DND-41 (cell line): ENCODE measurements around the gene NCAPH2.
"Not testable (repeated sequence)": the region's sequence is repeated elsewhere in the genome, so short reads cannot be mapped to it uniquely, and the experiment has no call there.

Source experiments
- ATAC-seq: fragments of 200-7000 bp; cut with Tn5 transposase; 3 replicates; pipeline ENCODE4 v1.9.1; 2021; ENCODE audit warnings: low read depth; ENCODE audit not compliant: insufficient read depth
- DNase-seq: peaks from one replicate; pipeline ENCODE4 v3.0.0-alpha.2; 2020
- H2AFZ ChIP-seq: 2 replicates; pipeline ENCODE4 v1.6.0; 2012; ENCODE audit warnings: low read depth, low read length
- H3K27ac ChIP-seq: 2 replicates; pipeline ENCODE4 v1.5.1; 2012; ENCODE audit warnings: low read length, inconsistent platforms
- H3K27me3 ChIP-seq: fragments of 200-600 bp; sonication (generic); 2 replicates; pipeline ENCODE4 v1.6.0; 2012; ENCODE audit warnings: low read length, mild to moderate bottlenecking, inconsistent platforms; ENCODE audit not compliant: insufficient read depth, poor library complexity
- H3K36me3 ChIP-seq: 2 replicates; pipeline ENCODE4 v1.5.1; 2012; ENCODE audit warnings: low read length, inconsistent platforms; ENCODE audit not compliant: insufficient read depth
- H3K4me1 ChIP-seq: 2 replicates; pipeline ENCODE4 v1.5.1; 2012; ENCODE audit warnings: mild to moderate bottlenecking, low read length; ENCODE audit not compliant: insufficient read depth
- H3K4me2 ChIP-seq: 2 replicates; pipeline ENCODE4 v1.6.0; 2012; ENCODE audit warnings: mild to moderate bottlenecking, moderate library complexity, low read length, inconsistent platforms; ENCODE audit not compliant: insufficient read depth
- H3K4me3 ChIP-seq, 2 experiments: fragments of 200-600 bp in 1 of 2; shearing (Covaris generic) in 1 of 2; 2 replicates each; pipeline ENCODE4 v1.5.1; 2012 to 2016; ENCODE audit warnings: inconsistent platforms in 2 of 2, low read length in 2 of 2, mild to moderate bottlenecking in 2 of 2, low read depth in 1 of 2, moderate library complexity in 1 of 2
- H3K79me2 ChIP-seq: 2 replicates; pipeline ENCODE4 v1.6.0; 2012; ENCODE audit warnings: low read length, inconsistent platforms; ENCODE audit not compliant: insufficient read depth
- H3K9ac ChIP-seq: 2 replicates; pipeline ENCODE4 v1.6.0; 2012; ENCODE audit warnings: low read depth, mild to moderate bottlenecking, inconsistent platforms, low read length, moderate library complexity
- H3K9me3 ChIP-seq: 2 replicates; pipeline ENCODE4 v1.5.1; 2012; ENCODE audit warnings: low read length, moderate library complexity, mild to moderate bottlenecking, inconsistent platforms; ENCODE audit not compliant: insufficient read depth, severe bottlenecking
- H4K20me1 ChIP-seq: 2 replicates; pipeline ENCODE4 v1.6.0; 2012; ENCODE audit warnings: low read length; ENCODE audit not compliant: insufficient read depth
- EZH2 ChIP-seq: IDR thresholded peaks from 3 replicates; pipeline ENCODE4 v1.6.1; 2012; ENCODE audit warnings: borderline replicate concordance, low read depth, mild to moderate bottlenecking, moderate library complexity, low read length, inconsistent platforms; ENCODE audit not compliant: severe bottlenecking
- TF ChIP-seq, protein P1 (sequence below): IDR thresholded peaks from 2 replicates; pipeline ENCODE4 v1.5.1; 2012; ENCODE audit warnings: borderline replicate concordance, low read length, moderate library complexity, mild to moderate bottlenecking; ENCODE audit not compliant: poor library complexity, severe bottlenecking; ENCODE audit errors: extremely low read depth

The NCAPH2 gene

DNA sequence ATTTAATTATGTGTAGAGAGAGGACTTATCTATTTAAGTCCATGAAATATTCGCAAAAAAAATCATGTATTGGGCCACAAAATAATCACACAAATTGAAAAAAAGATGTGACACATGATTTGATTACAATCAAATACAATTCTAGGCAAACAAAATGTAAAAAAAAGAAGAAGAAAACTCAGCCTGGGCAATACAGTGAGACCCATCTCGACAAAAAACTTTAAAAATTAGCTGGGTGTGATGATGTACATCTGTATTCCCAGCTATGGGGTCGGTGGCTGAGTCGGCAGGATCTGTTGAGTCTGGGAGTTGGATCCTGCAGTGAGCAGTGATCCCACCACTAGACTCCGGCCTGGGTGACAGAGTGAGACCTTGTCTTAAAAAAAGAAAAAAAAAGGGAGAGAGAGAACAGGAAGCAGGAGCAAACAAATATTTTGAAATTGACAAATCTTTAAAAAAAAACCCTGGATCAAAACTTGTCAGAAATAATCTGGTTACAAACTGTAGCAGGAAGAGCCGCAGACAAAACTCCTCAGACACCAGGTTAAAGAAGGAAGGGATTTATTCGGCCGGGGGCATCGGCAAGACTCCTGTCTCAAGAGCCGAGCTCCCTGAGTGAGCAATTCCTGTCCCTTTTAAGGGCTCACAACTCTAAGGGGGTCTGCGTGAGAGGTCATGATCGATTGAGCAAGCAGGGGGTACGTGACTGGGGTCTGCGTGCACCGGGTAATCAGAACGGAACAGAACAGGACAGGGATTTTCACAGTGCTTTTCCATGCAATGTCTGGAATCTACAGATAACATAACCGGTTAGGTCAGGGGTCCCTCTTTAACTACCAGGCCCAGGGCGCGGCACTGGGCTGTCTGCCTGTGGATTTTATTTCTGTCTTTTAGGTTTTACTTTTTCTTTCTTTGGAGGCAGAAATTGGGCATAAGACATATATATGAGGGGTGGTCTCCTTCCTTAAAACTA, 25.1 kb downstream of the NCAPH2 start:
- Histone ChIP-seq H3K9ac (no peak overlapping the region), H3K27me3 (no peaks in the 10 kb centered on the region), H3K9me3 (no peaks in the 10 kb centered on the region), H3K36me3 (no peaks in the 10 kb centered on the region), H3K4me1 (no peaks in the 10 kb centered on the region), H3K79me2 (no peaks in the 10 kb centered on the region), H2AFZ (no peak overlapping the region), H4K20me1 (peaks cover 5% of the 10 kb centered on the region; the same call in 1 of the 2 replicates), H3K27ac (no peak overlapping the region), H3K4me3 (no peak overlapping the region), H3K4me2 (no peak overlapping the region)
- TF ChIP-seq, protein P1, sequence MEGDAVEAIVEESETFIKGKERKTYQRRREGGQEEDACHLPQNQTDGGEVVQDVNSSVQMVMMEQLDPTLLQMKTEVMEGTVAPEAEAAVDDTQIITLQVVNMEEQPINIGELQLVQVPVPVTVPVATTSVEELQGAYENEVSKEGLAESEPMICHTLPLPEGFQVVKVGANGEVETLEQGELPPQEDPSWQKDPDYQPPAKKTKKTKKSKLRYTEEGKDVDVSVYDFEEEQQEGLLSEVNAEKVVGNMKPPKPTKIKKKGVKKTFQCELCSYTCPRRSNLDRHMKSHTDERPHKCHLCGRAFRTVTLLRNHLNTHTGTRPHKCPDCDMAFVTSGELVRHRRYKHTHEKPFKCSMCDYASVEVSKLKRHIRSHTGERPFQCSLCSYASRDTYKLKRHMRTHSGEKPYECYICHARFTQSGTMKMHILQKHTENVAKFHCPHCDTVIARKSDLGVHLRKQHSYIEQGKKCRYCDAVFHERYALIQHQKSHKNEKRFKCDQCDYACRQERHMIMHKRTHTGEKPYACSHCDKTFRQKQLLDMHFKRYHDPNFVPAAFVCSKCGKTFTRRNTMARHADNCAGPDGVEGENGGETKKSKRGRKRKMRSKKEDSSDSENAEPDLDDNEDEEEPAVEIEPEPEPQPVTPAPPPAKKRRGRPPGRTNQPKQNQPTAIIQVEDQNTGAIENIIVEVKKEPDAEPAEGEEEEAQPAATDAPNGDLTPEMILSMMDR: no peak
- TF ChIP-seq EZH2: no peak
- DNase-seq (no peak), ATAC-seq (no peak)

DNA sequence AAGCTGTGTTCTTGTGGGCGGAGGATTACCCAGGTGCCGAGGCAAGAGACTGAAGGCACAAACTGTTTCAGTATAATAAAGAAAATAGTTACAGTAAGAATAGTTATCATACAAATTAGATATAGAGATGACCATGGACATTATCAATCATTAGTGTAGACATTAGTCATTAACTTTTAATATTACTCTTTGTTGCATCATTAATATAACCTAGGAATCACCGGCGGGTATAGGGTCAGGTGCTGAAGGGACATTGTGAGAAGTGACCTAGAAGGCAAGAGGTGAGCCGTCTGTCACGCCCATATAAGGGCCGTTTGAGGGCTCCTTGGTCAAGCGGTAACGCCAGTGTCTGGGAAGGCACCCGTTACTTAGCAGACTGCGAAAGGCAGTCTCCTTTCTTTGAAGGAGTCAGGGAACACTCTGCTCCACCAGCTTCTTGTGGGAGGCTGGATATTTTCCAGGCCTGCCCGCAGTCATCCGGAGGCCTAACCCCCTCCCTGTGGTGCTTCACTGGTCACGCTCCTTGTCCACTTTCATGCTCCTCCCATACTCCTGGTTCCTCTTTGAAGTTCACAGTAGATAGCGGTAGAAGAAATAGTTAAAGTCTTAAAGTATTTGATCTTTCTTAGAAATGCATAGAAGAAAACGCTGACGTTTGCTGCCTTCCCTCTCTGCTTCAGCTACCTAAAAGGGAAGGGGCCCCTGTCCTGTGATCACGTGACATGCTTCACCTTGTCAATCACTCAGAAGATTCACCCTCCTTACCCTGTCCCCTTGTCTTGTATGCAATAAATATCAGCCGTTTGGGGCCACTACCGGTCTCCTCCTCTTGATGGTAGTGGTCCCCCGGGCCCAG, 26.1 kb downstream of the NCAPH2 start:
- H2AFZ ChIP-seq, H3K79me2 ChIP-seq, H3K9me3 ChIP-seq, H3K27me3 ChIP-seq, DNase-seq, H3K4me2 ChIP-seq, H3K4me1 ChIP-seq, H3K36me3 ChIP-seq, H3K4me3 ChIP-seq, H3K27ac ChIP-seq, H4K20me1 ChIP-seq, H3K9ac ChIP-seq, ATAC-seq: not testable (repeated sequence)

GRCh38 chr22:50535113-50535512, 27.1 kb downstream of the NCAPH2 start:
- Histone ChIP-seq H3K36me3 (no peaks in the 10 kb centered on the region), H3K4me2 (no peak overlapping the region), H3K4me1 (no peaks in the 10 kb centered on the region), H3K27me3 (no peaks in the 10 kb centered on the region), H3K79me2 (no peaks in the 10 kb centered on the region), H2AFZ (no peak overlapping the region), H3K4me3 (no peak overlapping the region), H3K9me3 (no peaks in the 10 kb centered on the region), H3K27ac (no peak overlapping the region), H4K20me1 (peaks cover 5% of the 10 kb centered on the region; the same call in 1 of the 2 replicates), H3K9ac (no peak overlapping the region)
- DNase-seq (no peak), ATAC-seq (no peak)
- TF ChIP-seq EZH2: no peak
- TF ChIP-seq, protein P1: no peak

- no peaks in the 10 kb centered on the region for H3K36me3 ChIP-seq
- no peaks in the 10 kb centered on the region for H3K79me2 ChIP-seq
- no peaks in the 10 kb centered on the region for H3K27me3 ChIP-seq
- no peaks in the 10 kb centered on the region for H3K4me1 ChIP-seq
- 0 out of 2 replicates have a peak, but pooled peaks cover under 1% of the 10 kb centered on the region for H4K20me1 ChIP-seq
- no peak overlapping the region for H3K27ac ChIP-seq
- no peak overlapping the region for H2AFZ ChIP-seq
- H3K9ac ChIP-seq: no peak overlapping the region
- DNase-seq (no peak), ATAC-seq (no peak)
- H3K4me3 ChIP-seq: no peak overlapping the region
- H3K9me3 ChIP-seq: no peaks in the 10 kb centered on the region
- H3K4me2 ChIP-seq: no peak overlapping the region
- TF ChIP-seq EZH2: no peak
- TF ChIP-seq, protein P1: no peak
Measured at GRCh38 chr22:50536226-50536625, 28.2 kb downstream of the NCAPH2 start.
